Suppressor macrophage treated with lipopolysaccharide for 1 hour (primary cell): Measurements from ENCODE around the gene ATP2C2.

Experiments used
- DNase-seq, 3 donors: peaks; one replicate each; pipeline ENCODE4 v3.0.0-alpha.2; 2020 to 2022

The ATP2C2 gene

DNA sequence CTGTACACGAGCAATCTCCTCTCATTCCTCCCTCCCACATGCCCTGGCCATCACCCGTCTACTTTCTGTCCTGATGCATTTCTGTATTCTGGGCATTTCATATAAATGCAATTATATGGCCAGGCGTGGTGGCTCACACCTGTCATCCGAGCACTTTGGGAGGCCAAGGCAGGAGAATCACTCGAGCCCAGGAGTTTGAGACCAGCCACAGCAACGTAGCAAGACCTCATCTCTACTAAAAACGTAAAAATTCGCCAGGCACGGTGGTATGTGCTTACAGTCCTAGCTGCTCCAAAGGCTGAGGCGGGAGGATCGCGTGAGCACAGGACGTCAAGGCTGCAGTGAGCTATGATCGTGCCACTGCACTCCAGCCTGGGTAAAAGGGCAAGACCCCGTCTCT is 131.3 kb downstream of the ATP2C2 start:
- DNase-seq = no peak

DNA sequence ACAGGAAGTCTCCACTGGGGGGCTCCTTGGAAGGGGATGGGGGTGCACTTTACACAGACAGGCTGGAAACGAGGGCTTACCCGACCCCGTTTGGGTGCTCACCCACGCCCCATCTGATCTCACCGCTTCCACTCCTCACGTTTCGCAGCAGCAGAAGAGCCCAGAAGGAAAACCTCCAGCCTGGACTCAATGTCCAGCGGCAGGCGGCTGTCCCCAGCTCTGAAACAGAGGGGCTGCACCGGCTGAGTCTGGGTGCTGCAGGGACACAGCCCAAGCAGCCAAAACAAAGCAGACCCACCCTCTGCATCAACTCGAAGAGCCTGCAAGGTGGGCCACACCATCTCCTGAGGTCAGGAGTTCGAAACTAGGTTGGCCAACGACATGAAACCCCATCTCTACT is 132.2 kb downstream of the ATP2C2 start:
- no peak for DNase-seq

DNA sequence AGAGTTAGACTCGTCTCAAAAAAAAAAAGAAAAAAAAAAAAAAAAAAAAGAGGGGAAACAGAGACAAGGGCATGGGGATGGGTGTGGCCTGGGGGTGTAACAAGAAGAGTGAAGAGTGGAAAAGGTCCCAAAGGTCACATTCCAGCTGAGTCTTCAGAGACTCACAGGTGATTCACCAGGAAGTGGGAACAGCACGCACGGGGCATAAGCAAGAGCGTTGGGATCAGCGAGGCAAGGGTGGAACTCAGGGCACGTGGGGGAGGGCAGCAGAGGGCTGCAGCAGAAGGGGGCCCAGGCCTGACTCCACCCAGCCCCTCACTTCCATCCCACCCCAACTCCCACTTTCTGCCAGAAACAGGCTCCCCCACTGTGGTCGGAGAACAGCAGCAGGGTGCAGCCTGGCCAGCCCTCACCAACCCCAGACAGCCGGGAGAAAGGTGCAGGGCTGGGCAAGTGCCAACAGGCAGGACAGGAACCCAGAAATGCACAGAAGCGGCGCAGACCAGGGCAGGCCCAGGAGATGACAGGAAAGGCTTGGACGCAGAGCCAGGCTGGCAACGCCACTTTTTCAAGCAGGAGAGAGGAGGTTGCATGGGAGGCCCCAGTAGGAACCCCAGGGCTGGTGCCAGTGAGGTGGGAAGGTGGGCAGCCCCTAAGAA is 132.9 kb downstream of the ATP2C2 start:
- no peak for DNase-seq

DNA sequence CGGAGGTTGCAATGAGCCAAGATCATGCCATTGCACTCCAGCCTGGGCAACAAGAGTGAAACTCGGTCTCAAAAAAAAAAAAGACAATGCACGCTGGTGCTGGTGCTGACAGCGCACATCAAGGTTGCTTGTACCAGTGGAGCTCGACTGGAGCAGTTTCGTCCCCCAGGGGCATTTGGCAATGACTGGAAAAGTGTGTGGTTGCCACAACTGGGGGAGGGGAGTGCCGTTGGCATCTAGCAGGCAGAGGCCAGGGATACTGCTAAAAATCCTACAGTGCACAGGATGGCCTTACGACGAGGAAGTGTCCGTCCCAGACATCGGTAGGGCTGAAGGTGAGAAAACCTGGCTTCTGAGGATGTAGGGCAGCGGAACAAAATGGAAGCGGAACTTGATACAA is 133.7 kb downstream of the ATP2C2 start:
- no peak for DNase-seq

DNA sequence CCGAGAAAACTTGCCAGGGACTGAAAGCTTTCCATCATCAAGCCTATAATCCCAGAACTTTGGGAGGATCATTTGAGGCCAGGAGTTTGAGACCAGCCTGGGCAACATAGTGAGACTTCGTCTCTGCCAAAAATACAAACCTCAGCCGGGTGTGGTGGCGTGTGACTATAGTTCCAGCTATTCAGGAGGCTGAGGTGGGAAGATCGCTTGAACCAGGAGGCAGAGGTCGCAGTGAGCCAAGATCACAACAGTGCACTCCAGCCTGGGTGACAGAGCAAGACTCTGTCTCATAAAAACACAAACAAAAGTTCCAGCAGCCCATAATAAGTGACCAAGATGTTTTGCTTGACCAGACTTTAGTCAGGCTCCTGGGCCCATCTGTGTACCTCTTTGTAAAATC is 134.2 kb downstream of the ATP2C2 start:
- no peak for DNase-seq

DNA sequence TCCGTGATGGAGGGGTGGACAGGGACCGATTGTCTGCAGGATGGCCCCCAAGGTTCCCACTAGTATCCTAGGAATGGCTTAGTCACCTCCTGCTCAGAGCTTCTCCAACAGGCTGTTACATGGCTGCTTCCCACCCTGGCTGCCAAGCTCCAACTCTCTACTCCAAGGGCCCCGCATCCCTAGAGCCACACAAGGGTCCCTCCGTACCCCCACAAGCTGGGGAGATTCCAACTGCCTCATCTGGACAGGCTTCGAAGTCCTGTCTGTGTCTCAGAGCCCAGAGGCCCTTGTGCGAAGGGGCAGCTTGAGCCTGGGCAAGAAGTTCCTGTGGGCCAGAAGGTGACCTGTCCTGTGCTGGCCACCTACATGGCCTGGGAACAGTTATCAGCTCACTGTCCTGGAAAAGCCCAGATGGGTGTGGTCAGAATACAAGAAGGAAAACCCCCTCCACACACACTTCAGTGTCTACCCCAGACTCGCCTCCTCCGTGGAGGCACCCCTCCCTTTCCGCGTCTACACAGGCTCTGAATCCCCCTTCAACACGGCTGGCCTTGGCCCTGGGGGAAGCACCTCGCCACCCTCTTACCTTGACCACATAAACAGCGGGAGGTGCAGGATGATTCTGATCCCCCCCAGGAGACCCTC is 135.5 kb downstream of the ATP2C2 start:
- DNase-seq = peak; percentile 55 to 67 (median 57)

DNA sequence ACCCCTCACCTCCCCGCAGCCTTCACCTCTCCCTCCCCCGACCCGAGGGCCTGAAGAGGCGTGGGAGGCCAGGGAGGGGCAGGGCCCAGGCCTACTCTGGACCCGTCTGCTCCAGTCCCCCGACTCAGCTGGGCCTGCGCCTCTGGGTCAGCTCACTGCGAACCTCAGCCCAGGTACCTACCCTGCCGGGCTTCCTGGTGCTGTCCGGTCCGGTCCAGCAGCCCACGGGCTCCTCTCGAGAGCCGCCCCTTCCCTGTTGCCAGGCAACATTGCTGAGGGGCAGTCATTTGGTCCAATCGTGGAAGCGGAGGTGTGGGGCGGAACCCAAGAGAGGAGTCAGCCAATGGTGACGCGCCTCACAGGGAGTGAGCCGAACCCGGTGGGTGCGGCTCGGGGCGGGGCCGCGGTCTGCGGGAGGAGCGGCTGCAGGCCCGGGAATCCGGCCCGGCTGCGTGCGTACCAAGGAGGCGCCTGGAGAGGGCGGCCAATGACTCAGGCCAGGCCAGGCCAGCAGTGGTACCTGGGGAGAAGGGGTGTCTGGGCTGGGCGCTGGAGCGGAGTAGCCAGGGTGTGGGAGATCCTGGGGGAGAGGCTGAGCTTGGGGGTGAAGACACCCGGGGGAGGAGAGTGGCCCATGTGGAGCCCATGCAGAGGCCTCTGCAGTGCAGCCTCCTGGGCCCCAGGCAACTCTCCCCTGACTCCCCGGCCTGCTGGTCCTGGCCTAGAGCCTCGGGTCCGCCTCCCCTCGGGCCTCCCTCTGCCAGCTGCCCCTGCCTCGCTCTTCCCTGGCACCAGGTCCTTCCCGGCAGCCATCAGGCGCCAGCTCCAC is 136.3 kb downstream of the ATP2C2 start, which contains the start of gene MEAK7:
MEAK7 (minus strand) TSS at position 240 of the 829 bp plus-strand sequence. CDS start 6,573 bp downstream, outside the sequence.
- DNase-seq = peak; percentile 99 to 100 (median 99)

DNA sequence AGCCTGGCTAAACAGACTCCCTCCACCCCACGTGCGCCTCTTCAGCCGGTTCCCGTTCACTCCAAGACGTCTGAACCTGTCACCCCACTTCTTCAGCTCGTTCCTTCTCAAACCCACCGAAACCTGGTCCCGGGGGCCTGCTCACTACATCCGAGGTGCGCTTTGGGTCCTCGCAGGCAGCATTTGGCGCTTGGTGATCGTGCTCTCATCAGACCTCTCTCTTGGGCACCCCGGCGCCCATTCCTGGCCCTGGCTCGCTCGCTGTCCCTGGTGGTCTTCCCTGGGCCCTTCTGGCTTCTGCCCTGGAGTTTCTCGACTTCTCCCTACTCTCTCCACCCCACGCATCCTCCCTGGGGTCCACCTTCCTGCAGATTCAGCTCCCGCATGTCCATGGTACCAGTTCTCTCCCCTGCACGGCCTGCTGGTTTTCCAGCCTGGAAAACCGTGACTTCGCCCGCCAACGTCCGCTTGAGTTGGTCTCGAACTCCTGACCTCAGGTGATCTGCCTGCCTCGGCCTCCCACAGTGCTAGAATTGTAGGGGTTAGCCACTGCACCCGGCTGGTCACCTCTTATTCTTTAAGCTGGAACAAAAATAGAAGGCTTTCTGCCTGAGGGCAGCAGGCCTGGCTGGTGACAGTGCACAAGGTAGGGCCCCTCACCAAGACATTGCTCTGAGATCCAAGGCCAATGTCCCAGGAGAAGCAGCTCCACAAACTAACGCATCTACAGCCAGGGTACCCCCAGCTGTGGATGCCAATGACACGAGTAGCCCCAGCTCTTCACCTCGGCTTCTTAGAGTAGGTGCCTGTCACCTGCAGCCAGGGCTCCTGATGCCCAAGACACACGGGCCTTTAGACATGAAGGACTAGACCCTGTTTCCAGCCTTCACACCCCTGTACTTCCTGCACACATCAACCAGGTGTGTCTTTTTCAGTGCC is 137.2 kb downstream of the ATP2C2 start:
- no peak for DNase-seq

DNA sequence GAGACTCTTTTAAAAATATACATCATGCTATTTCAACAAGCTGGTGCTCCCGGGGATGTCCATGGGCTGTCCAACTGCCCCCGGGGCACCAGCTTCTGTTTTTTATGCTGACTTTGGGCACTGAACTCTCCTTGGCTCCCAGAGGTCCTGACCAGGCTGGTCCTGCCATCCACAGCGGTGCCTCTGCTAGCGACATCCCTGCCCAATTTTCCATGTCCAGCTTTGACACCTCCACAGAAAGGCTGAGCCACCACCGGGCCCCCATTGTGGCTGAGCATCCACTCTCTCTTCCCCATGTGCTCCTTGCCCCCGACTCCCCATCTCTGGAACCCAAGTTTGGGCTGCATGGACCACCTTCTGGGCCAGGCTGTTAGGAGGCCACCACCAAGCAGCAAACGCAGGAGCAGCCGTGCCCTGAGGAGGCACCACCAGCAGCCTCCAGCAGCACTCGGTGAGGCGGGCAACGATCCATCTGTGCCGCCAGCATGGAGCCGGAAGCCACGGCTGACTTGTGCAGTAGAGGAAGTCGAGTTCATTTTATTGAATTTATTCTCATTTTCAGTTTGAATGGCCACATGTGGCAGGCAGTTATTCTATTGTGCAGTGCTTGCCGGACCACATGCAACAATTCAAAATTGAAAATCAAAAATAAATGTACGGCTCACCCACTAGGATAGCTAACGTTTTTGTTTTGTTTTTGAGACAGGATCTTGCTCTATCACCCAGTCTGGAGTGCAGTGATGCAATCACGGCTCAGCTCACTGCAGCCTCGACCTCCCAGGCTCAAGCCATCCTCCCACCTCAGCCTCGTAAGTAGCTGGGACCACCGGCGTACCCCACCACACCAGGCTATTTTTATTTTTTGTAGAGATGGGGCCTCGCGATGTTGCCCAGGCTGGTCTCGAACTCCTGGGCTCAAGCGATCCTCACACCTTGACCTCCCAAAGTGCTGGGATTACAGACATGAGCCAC is 139.0 kb downstream of the ATP2C2 start:
- DNase-seq = peak in 2 of 3 donors; percentile 51 to 74

DNA sequence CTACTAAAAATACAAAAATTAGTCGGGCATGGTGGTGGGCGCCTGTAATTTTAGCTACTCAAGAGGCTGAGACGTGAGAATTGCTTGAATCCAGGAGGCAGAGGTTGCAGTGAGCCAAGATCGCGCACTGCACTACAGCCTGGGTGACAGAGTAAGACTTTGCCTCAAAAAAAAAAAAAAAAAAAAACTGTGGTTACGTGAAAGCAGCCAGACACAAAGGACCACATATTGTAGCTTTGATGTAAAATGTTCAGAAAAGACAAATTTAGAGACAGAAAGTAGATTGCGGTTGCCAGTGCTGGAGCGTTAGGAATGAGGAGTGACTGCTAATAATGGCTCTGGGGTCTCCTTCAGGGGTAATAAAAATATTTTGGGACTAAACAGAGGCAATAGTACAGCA is 140.2 kb downstream of the ATP2C2 start:
- no peak for DNase-seq

DNA sequence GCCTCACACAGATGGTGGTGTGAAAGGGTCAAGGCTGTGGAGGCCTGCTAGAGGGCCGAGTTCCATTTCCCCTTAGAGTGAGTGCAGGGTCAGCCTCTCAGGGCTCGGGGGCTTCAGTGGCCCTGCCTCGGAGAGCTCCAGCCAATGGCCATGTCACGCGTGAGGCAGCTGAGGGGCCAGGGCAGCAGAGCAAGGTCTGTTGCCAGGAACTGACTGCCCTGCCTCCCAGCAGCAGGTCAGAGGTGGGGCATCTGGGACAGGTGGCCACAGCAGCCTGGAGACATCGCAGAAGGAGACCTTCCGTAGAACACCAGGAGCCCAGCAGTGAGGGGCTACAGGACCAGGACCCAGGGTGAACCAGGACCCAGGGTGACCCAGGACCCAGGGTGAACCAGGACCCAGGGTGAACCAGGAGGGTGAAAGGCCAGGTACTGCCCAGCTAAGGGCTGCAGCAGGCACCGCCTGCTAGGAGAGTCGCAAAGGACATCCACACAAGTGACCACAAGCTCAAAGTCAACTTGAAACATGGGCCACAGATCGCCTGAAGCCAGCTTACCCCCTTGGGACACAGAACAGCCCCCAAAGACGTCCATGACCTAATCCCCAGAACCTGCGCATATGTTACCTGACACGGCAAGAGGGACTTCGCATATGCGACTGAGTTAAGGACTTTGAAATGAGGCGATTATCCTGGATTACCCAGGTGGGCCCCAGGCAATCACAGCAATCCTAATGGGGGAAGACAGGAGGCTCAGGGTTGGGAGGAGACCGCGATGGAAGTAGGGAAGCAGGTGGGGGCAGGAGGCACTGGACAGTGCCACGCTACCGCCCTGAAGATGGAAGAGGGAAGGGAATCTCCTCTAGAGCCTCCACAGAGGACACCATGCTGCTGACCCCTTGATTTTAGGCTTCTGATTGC is 141.0 kb downstream of the ATP2C2 start:
- DNase-seq = no peak

DNA sequence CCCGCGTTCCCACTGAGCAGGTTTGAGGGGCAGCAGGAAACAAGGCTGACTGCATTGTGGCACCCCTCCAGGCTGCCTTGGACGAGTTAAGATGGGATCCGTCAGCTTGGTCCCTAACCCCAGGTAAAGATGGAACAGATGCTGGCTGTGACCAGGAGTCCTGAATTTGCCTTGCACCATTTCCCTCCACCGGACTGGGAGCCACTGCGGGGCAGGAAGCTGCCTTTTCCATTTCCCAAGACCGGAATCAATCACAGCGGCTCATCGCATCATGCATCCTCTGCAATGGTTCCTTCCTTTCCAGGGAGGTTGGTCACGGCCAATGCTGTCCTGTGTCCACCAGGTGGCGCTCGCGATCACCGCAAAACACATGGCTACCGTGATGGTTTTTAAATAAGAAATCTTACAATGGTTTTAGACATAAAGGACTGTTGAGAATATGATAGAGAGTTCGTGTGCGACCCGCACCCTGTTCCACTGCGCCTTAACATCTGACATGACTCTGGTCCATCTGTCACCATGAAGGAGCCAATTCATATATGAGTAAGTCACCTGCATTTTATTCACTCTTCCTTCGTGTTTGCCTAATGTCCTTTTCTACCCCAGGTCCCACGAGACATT is 143.0 kb downstream of the ATP2C2 start:
- peak; percentile 90 to 94 (median 92) for DNase-seq

DNA sequence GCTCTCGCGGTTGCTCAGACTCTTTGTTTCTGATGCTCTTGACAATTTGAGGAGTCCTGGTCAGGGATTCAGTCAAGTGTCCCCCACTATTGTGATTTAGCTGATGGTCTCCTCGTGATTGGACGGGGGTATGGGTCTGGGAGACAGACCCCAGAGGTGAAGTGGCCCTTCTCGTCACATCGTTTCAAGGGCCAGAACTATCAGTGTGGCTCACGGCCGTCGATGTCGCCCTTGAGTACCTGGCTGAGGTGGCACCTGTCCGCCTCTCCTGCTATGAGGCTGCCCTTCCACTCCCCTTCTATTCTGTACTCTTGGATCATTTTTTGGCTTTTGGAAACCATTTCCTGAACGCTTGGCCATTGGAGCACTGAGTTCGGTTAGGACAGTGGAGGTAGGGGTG is 143.5 kb downstream of the ATP2C2 start:
- no peak for DNase-seq

DNA sequence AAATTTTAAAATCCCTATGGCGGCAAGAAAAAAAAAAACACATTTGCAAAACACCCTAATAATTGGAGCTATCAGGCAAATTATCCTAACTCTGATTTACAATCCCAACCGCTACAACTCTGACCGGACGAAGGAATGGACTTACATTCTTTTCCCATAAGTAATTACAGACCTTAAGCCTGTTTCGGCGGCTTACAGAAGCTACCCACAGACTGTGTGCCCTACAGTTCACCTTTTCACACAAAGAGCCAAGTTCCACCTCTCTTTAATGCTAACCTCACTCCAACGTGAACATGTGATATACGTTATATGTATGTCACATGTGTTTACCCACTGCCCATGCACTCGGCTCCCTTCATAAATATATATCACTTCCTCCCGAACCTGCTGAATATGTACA is 144.8 kb downstream of the ATP2C2 start:
- DNase-seq = no peak

DNA sequence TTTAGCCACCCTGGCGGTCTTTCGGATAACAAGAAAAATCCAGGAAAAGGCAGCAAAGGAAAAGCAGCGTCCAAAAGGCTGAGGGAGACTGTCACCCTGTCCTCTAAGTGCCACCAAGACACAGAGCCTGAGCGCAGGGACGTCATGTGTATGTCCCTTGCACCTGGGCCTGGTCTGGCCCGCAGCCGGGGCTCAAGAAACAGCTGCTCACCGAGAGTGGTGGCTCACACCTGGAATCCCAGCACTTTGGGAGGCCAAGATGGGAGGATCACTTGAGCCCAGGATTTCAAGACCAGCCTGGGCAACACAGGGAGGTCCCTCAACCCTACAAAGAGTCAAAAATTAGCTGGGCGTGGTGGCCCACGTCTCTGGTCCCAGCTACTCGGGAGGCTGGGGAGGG is 145.3 kb downstream of the ATP2C2 start:
- DNase-seq = no peak
